ENCODE measurements around the gene TTC4. TPM values are rescaled to one million over a fixed set of nuclear protein-coding genes. Genes with fewer than 3 reads are reported as not detected.

TTC4 gene
- total and polyA plus RNA-seq, 2 experiments from 2014 or later, result 25.1 to 33.6 TPM

DNA sequence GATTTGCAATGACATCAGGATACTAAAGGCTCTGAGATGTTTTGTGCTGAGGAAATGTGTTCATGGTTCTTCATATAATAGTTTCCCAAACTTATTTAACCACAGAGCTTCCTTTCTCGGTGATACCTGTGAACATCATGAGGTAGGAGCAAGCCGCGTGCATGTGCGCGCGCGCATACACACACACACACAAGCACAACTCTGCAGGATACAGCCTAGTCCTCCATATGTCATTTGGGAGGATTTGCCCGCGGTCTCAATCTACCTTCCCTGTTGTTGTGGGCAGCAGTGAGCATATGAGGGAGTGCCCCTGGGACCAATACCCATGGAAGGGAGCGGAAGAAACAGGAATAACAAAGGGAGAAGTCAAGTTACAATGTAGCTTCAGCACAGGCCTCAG lies 12.2 kb upstream of the TTC4 start:
- H3K9me3 Mint-ChIP-seq, result no peaks in the 10 kb centered on the region
- Histone ChIP-seq H3K36me3 (ENCODE audit: insufficient read depth) (no peaks in the 10 kb centered on the region), H3K9me2 (ENCODE audit: insufficient read depth) (no peaks in the 10 kb centered on the region), H2AFZ (no peak overlapping the region), H3K27me3 (ENCODE audit: insufficient read depth) (no peaks in the 10 kb centered on the region), H3K27ac (ENCODE audit: low read depth) (no peak overlapping the region), H3K79me2 (replicated peaks; ENCODE audit: insufficient read depth) (no peaks in the 10 kb centered on the region), H4K20me1 (replicated peaks; ENCODE audit: insufficient read depth) (no peaks in the 10 kb centered on the region), H3K4me2 (no peak overlapping the region), H3F3A (replicated peaks; ENCODE audit: low read depth) (no peaks in the 10 kb centered on the region), H3K4me3 (no peak overlapping the region), H3K4me1 (ENCODE audit: insufficient read depth) (no peaks in the 10 kb centered on the region)
- peaks cover 4% of the 10 kb centered on the region; the same call in 2 of the 3 replicates for H3K4me1 Mint-ChIP-seq
- peaks cover 2% of the 10 kb centered on the region for H3K27me3 Mint-ChIP-seq (ENCODE audit: insufficient read depth, low read depth, poor library complexity)
- H3K27ac Mint-ChIP-seq, result no peak overlapping the region
- no peak for TF ChIP-seq EZH2phosphoT487 (IDR thresholded peaks at IDR 0.05; ENCODE audit: unreplicated experiment)
- TF ChIP-seq, protein P1, sequence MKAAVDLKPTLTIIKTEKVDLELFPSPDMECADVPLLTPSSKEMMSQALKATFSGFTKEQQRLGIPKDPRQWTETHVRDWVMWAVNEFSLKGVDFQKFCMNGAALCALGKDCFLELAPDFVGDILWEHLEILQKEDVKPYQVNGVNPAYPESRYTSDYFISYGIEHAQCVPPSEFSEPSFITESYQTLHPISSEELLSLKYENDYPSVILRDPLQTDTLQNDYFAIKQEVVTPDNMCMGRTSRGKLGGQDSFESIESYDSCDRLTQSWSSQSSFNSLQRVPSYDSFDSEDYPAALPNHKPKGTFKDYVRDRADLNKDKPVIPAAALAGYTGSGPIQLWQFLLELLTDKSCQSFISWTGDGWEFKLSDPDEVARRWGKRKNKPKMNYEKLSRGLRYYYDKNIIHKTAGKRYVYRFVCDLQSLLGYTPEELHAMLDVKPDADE (IDR thresholded peaks at IDR 0.05), result no peak
- TF ChIP-seq ZNF331 (CRISPR knock-in tag; IDR thresholded peaks at IDR 0.05; ENCODE audit: low read depth), result no peak
- H3K4me3 Mint-ChIP-seq, result no peak overlapping the region
- no peak for DNase-seq (ENCODE audit: low spot score)
- no peaks in the 10 kb centered on the region for H3K36me3 Mint-ChIP-seq (ENCODE audit: low read depth)
- ATAC-seq, result no peak

DNA sequence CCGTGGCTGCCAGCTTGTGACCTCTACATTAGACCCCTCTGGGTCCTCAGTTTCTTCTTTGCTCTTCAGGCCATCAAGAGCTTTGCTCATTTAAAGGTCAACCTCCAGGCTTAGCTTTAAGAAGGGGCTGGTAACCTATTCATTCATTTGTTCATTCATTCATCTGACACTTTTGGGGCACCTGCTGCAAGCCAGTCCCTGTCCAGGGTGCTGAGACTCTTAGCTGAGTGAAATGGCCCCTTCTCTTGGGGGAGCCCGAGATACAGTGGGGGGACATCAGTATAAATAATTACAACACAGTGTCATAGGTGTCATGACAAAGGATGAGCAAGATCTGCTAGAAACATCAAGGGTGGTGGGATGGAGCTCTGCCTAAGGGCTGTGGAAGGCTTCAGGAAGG lies 10.5 kb upstream of the TTC4 start:
- TF ChIP-seq, protein P2, sequence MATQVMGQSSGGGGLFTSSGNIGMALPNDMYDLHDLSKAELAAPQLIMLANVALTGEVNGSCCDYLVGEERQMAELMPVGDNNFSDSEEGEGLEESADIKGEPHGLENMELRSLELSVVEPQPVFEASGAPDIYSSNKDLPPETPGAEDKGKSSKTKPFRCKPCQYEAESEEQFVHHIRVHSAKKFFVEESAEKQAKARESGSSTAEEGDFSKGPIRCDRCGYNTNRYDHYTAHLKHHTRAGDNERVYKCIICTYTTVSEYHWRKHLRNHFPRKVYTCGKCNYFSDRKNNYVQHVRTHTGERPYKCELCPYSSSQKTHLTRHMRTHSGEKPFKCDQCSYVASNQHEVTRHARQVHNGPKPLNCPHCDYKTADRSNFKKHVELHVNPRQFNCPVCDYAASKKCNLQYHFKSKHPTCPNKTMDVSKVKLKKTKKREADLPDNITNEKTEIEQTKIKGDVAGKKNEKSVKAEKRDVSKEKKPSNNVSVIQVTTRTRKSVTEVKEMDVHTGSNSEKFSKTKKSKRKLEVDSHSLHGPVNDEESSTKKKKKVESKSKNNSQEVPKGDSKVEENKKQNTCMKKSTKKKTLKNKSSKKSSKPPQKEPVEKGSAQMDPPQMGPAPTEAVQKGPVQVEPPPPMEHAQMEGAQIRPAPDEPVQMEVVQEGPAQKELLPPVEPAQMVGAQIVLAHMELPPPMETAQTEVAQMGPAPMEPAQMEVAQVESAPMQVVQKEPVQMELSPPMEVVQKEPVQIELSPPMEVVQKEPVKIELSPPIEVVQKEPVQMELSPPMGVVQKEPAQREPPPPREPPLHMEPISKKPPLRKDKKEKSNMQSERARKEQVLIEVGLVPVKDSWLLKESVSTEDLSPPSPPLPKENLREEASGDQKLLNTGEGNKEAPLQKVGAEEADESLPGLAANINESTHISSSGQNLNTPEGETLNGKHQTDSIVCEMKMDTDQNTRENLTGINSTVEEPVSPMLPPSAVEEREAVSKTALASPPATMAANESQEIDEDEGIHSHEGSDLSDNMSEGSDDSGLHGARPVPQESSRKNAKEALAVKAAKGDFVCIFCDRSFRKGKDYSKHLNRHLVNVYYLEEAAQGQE (IDR thresholded peaks at IDR 0.05; ENCODE audit: unreplicated experiment), result peak; percentile 70
- TF ChIP-seq NANOG (IDR thresholded peaks at IDR 0.05; ENCODE audit: borderline replicate concordance), result no peak
- TF ChIP-seq, protein P1 (IDR thresholded peaks at IDR 0.05), result no peak
- H3K9me2 ChIP-seq (ENCODE audit: insufficient read depth), result no peaks in the 10 kb centered on the region
- Mint-ChIP-seq H3K27ac (no peak overlapping the region), H3K4me3 (no peak overlapping the region), H3K36me3 (ENCODE audit: low read depth) (no peaks in the 10 kb centered on the region), H3K27me3 (ENCODE audit: insufficient read depth, low read depth, poor library complexity) (peaks cover 3% of the 10 kb centered on the region), H3K9me3 (no peaks in the 10 kb centered on the region), H3K4me1 (peaks cover 4% of the 10 kb centered on the region; the same call in 2 of the 3 replicates)
- no peaks in the 10 kb centered on the region for H3K79me2 ChIP-seq (replicated peaks; ENCODE audit: insufficient read depth)
- H3F3A ChIP-seq (replicated peaks; ENCODE audit: low read depth), result no peaks in the 10 kb centered on the region
- H3K27me3 ChIP-seq (ENCODE audit: insufficient read depth), result no peaks in the 10 kb centered on the region
- H3K4me1 ChIP-seq (ENCODE audit: insufficient read depth), result no peaks in the 10 kb centered on the region
- no peak overlapping the region for H3K4me3 ChIP-seq
- no peak overlapping the region for H3K27ac ChIP-seq (ENCODE audit: low read depth)
- H3K4me2 ChIP-seq, result no peak overlapping the region
- DNase-seq (ENCODE audit: low spot score), result no peak
- ATAC-seq, result no peak
- no peak overlapping the region for H2AFZ ChIP-seq
- no peaks in the 10 kb centered on the region for H4K20me1 ChIP-seq (replicated peaks; ENCODE audit: insufficient read depth)
- no peaks in the 10 kb centered on the region for H3K36me3 ChIP-seq (ENCODE audit: insufficient read depth)

Data from GM23338 (cell line).